Prostate gland (tissue), 2 donors: ENCODE results near the gene TMEM158.

Experiments
- POLR2A ChIP-seq: fragments of 450-650 bp; IDR thresholded peaks from one replicate; pipeline ENCODE4 v1.6.1; 2016; ENCODE audit warnings: antibody characterized with exemption, mild to moderate bottlenecking
- TF ChIP-seq, protein P1 (sequence below), 4 experiments: fragments of 200-600 bp in 2 of 4; fragments of 450-650 bp in 2 of 4; sonication (generic) in 2 of 4; IDR thresholded peaks; 1 replicate in 3 of 4; 2 replicates in 1 of 4; pipeline ENCODE4 v1.5.1; 2016 to 2019; ENCODE audit warnings: antibody characterized with exemption in 4 of 4, mild to moderate bottlenecking in 2 of 4, moderate library complexity in 2 of 4

GRCh38 chr3:45227071-45227820, 1.2 kb upstream of the TMEM158 start:
- TF ChIP-seq, protein P1, sequence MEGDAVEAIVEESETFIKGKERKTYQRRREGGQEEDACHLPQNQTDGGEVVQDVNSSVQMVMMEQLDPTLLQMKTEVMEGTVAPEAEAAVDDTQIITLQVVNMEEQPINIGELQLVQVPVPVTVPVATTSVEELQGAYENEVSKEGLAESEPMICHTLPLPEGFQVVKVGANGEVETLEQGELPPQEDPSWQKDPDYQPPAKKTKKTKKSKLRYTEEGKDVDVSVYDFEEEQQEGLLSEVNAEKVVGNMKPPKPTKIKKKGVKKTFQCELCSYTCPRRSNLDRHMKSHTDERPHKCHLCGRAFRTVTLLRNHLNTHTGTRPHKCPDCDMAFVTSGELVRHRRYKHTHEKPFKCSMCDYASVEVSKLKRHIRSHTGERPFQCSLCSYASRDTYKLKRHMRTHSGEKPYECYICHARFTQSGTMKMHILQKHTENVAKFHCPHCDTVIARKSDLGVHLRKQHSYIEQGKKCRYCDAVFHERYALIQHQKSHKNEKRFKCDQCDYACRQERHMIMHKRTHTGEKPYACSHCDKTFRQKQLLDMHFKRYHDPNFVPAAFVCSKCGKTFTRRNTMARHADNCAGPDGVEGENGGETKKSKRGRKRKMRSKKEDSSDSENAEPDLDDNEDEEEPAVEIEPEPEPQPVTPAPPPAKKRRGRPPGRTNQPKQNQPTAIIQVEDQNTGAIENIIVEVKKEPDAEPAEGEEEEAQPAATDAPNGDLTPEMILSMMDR (IDR thresholded peaks at IDR 0.05) = no peak
- TF ChIP-seq POLR2A = no peak
